ENCODE results near the gene PKD1L1.
"Not testable (repeated sequence)": the region's sequence is repeated elsewhere in the genome, so short reads cannot be mapped to it uniquely, and the experiment has no call there.

The PKD1L1 gene

GRCh38 chr7:47762746-47763062, 185.6 kb downstream of the PKD1L1 start:
- Histone ChIP-seq H3K36me3 (ENCODE audit: control insufficient read depth, low read depth, low read length) (no peaks in the 10 kb centered on the region), H3K9ac (ENCODE audit: low read length) (no peak overlapping the region), H3K4me1 (ENCODE audit: control insufficient read depth, low read depth, low read length) (no peaks in the 10 kb centered on the region), H3K27ac (ENCODE audit: low read length) (no peak overlapping the region), H3K27me3 (ENCODE audit: control insufficient read depth, insufficient read depth, low read length) (no peaks in the 10 kb centered on the region), H3K4me3 (ENCODE audit: low read length) (no peak overlapping the region), H3K9me3 (ENCODE audit: control insufficient read depth, low read depth, low read length) (no peaks in the 10 kb centered on the region)

- no peaks in the 10 kb centered on the region for H3K36me3 ChIP-seq (ENCODE audit: control insufficient read depth, low read depth, low read length)
- H3K27ac ChIP-seq (ENCODE audit: low read length) = no peak overlapping the region
- no peaks in the 10 kb centered on the region for H3K4me1 ChIP-seq (ENCODE audit: control insufficient read depth, low read depth, low read length)
- no peak overlapping the region for H3K9ac ChIP-seq (ENCODE audit: low read length)
- H3K27me3 ChIP-seq (ENCODE audit: control insufficient read depth, insufficient read depth, low read length) = no peaks in the 10 kb centered on the region
- H3K9me3 ChIP-seq (ENCODE audit: control insufficient read depth, low read depth, low read length) = no peaks in the 10 kb centered on the region
- no peak overlapping the region for H3K4me3 ChIP-seq (ENCODE audit: low read length)
Measured at GRCh38 chr7:47762207-47762606, 186.1 kb downstream of the PKD1L1 start.

- Histone ChIP-seq H3K36me3 (ENCODE audit: control insufficient read depth, low read depth, low read length) (no peaks in the 10 kb centered on the region), H3K4me3 (ENCODE audit: low read length) (no peak overlapping the region), H3K27ac (ENCODE audit: low read length) (no peak overlapping the region), H3K27me3 (ENCODE audit: control insufficient read depth, insufficient read depth, low read length) (no peaks in the 10 kb centered on the region), H3K9ac (ENCODE audit: low read length) (no peak overlapping the region), H3K9me3 (ENCODE audit: control insufficient read depth, low read depth, low read length) (no peaks in the 10 kb centered on the region), H3K4me1 (ENCODE audit: control insufficient read depth, low read depth, low read length) (no peaks in the 10 kb centered on the region)
Measured at GRCh38 chr7:47759056-47759706, 189.1 kb downstream of the PKD1L1 start.

DNA sequence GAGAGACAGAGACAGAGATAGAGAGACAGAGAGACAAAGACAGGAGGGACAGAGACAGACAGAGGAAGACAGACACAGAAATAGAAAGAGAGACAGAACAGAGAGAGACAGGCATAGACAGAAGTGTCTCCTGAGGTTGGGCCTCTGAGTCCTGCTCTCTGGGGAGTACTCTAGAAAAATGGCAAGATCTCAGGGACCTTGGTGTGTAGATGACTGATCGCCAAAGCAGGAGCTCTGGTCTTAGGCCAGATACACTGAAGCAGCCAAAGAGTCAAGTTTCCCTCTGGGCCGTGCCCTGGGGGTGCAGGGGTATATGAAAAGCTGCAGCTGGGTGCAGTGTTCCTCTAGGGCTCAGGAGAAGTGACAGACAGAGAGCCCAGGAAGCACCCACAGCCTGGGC, 189.7 kb downstream of the PKD1L1 start:
- Histone ChIP-seq H3K36me3 (ENCODE audit: control insufficient read depth, low read depth, low read length) (no peaks in the 10 kb centered on the region), H3K27ac (ENCODE audit: low read length) (no peak overlapping the region), H3K9ac (ENCODE audit: low read length) (no peak overlapping the region)

GRCh38 chr7:47757921-47758411, 190.3 kb downstream of the PKD1L1 start:
- no peak overlapping the region for H3K4me3 ChIP-seq (ENCODE audit: low read length)
- no peaks in the 10 kb centered on the region for H3K4me1 ChIP-seq (ENCODE audit: control insufficient read depth, low read depth, low read length)
- no peak overlapping the region for H3K9ac ChIP-seq (ENCODE audit: low read length)
- H3K27me3 ChIP-seq (ENCODE audit: control insufficient read depth, insufficient read depth, low read length) = no peaks in the 10 kb centered on the region
- no peaks in the 10 kb centered on the region for H3K36me3 ChIP-seq (ENCODE audit: control insufficient read depth, low read depth, low read length)
- H3K27ac ChIP-seq (ENCODE audit: low read length) = no peak overlapping the region
- H3K9me3 ChIP-seq (ENCODE audit: control insufficient read depth, low read depth, low read length) = no peaks in the 10 kb centered on the region

More for the DNA sequence above, 189.7 kb downstream of the PKD1L1 start:
- Histone ChIP-seq H3K27me3 (ENCODE audit: control insufficient read depth, insufficient read depth, low read length) (no peaks in the 10 kb centered on the region), H3K9me3 (ENCODE audit: control insufficient read depth, low read depth, low read length) (no peaks in the 10 kb centered on the region), H3K4me3 (ENCODE audit: low read length) (no peak overlapping the region), H3K4me1 (ENCODE audit: control insufficient read depth, low read depth, low read length) (no peaks in the 10 kb centered on the region)

DNA sequence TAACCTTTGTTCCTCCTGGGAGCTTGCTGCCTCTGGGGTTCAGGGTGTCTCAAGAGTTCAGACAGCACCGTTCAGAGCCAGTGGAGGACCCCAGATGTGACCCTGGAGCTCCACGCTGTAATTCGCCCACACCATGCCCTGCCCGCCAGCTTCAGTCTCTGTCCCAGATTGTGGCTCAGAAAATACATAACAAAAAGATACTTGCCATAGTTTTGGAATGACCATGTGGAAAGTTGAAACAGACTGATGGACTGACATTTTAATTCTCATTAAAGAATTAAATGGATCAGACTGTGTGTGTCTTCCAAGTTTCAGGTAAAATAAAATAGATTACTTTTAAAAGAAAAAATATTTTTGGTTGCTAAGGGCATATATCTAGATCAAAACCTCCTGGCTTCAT, 191.6 kb downstream of the PKD1L1 start:
- Histone ChIP-seq H3K36me3 (ENCODE audit: control insufficient read depth, low read depth, low read length) (no peaks in the 10 kb centered on the region), H3K9ac (ENCODE audit: low read length) (no peak overlapping the region), H3K4me3 (ENCODE audit: low read length) (no peak overlapping the region), H3K4me1 (ENCODE audit: control insufficient read depth, low read depth, low read length) (no peaks in the 10 kb centered on the region), H3K9me3 (ENCODE audit: control insufficient read depth, low read depth, low read length) (no peaks in the 10 kb centered on the region), H3K27ac (ENCODE audit: low read length) (no peak overlapping the region), H3K27me3 (ENCODE audit: control insufficient read depth, insufficient read depth, low read length) (no peaks in the 10 kb centered on the region)

DNA sequence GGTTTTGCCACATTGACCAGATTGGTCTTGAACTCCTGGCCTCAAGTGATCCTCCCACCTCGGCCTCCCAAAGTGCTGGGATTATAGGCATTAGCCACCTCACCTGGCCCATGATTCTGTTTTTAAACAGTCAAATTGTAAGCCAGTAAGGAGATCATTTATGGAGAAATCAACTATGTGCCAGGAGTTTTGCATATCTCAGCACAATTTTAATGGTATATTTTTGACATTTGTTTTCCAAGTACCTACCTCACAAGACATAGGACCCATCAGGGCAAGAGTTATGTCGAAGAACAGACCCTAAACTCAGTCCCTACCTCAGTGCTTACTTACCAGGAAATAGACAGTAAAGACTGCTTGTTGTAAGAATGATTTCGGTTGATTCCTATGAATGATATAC, 193.0 kb downstream of the PKD1L1 start:
- H3K4me3 ChIP-seq (ENCODE audit: low read length) = no peak overlapping the region
- H3K27ac ChIP-seq (ENCODE audit: low read length) = no peak overlapping the region
- H3K9ac ChIP-seq (ENCODE audit: low read length) = no peak overlapping the region
- no peaks in the 10 kb centered on the region for H3K4me1 ChIP-seq (ENCODE audit: control insufficient read depth, low read depth, low read length)
- no peaks in the 10 kb centered on the region for H3K9me3 ChIP-seq (ENCODE audit: control insufficient read depth, low read depth, low read length)
- no peaks in the 10 kb centered on the region for H3K36me3 ChIP-seq (ENCODE audit: control insufficient read depth, low read depth, low read length)
- no peaks in the 10 kb centered on the region for H3K27me3 ChIP-seq (ENCODE audit: control insufficient read depth, insufficient read depth, low read length)

DNA sequence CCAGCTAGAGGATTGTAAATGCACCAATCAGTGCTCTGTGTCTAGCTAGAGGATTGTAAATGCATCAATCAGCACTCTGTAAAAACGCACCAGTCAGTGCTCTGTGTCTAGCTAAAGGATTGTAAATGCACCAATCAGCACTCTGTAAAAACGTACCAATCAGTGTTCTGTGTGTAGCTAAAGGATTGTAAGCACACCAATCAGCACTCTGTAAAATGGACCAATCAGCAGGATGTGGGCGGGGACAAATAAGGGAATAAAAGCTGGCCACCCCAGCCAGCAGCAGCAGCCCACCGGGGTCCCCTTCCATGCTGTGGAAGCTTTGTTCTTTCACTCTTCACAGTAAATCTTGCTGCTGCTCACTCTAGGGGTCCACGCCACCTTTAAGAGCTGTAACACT, 196.5 kb downstream of the PKD1L1 start:
- not testable (repeated sequence) for H3K4me3 ChIP-seq (ENCODE audit: low read length); H3K27ac ChIP-seq (ENCODE audit: low read length); H3K36me3 ChIP-seq (ENCODE audit: control insufficient read depth, low read depth, low read length); H3K27me3 ChIP-seq (ENCODE audit: control insufficient read depth, insufficient read depth, low read length); H3K9ac ChIP-seq (ENCODE audit: low read length); H3K4me1 ChIP-seq (ENCODE audit: control insufficient read depth, low read depth, low read length); H3K9me3 ChIP-seq (ENCODE audit: control insufficient read depth, low read depth, low read length)

- no peak overlapping the region for H3K9ac ChIP-seq (ENCODE audit: low read length)
- H3K9me3 ChIP-seq (ENCODE audit: control insufficient read depth, low read depth, low read length) = no peaks in the 10 kb centered on the region
Measured at GRCh38 chr7:47751043-47751442, 197.2 kb downstream of the PKD1L1 start.

DNA sequence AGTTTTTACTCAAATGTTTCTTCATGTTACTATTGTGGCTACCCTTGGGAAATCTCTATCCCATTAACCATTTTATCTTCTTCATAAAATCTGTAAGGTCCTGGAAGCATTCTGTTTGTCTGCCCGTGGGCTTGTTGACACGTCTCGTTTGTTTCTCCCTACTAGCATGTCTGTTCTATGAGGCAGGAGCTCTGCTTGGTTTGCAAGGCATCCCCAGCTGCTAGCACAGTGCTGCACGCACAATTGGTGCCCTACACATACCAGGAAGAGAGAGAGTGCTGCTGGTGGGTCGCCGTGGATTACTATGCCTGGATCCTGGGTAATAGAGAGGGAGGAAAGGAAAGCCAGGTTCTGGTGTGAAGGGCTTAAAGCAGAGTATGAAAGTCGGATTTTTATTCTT, 200.2 kb downstream of the PKD1L1 start:
- Histone ChIP-seq H3K27me3 (ENCODE audit: control insufficient read depth, insufficient read depth, low read length) (no peaks in the 10 kb centered on the region), H3K4me1 (ENCODE audit: control insufficient read depth, low read depth, low read length) (no peaks in the 10 kb centered on the region), H3K27ac (ENCODE audit: low read length) (no peak overlapping the region), H3K9me3 (ENCODE audit: control insufficient read depth, low read depth, low read length) (no peaks in the 10 kb centered on the region), H3K9ac (ENCODE audit: low read length) (no peak overlapping the region), H3K4me3 (ENCODE audit: low read length) (no peak overlapping the region), H3K36me3 (ENCODE audit: control insufficient read depth, low read depth, low read length) (no peaks in the 10 kb centered on the region)

More at GRCh38 chr7:47751043-47751442, 197.2 kb downstream of the PKD1L1 start:
- no peak overlapping the region for H3K4me3 ChIP-seq (ENCODE audit: low read length)
- no peak overlapping the region for H3K27ac ChIP-seq (ENCODE audit: low read length)
- H3K36me3 ChIP-seq (ENCODE audit: control insufficient read depth, low read depth, low read length) = no peaks in the 10 kb centered on the region
- H3K27me3 ChIP-seq (ENCODE audit: control insufficient read depth, insufficient read depth, low read length) = no peaks in the 10 kb centered on the region
- no peaks in the 10 kb centered on the region for H3K4me1 ChIP-seq (ENCODE audit: control insufficient read depth, low read depth, low read length)

- no peaks in the 10 kb centered on the region for H3K9me3 ChIP-seq (ENCODE audit: control insufficient read depth, low read depth, low read length)
- H3K36me3 ChIP-seq (ENCODE audit: control insufficient read depth, low read depth, low read length) = no peaks in the 10 kb centered on the region
- H3K27ac ChIP-seq (ENCODE audit: low read length) = no peak overlapping the region
- no peaks in the 10 kb centered on the region for H3K27me3 ChIP-seq (ENCODE audit: control insufficient read depth, insufficient read depth, low read length)
- no peak overlapping the region for H3K9ac ChIP-seq (ENCODE audit: low read length)
- H3K4me1 ChIP-seq (ENCODE audit: control insufficient read depth, low read depth, low read length) = no peaks in the 10 kb centered on the region
- no peak overlapping the region for H3K4me3 ChIP-seq (ENCODE audit: low read length)
Measured at GRCh38 chr7:47747160-47747559, 201.1 kb downstream of the PKD1L1 start.

- H3K4me1 ChIP-seq (ENCODE audit: control insufficient read depth, low read depth, low read length) = no peaks in the 10 kb centered on the region
- H3K27me3 ChIP-seq (ENCODE audit: control insufficient read depth, insufficient read depth, low read length) = no peaks in the 10 kb centered on the region
- no peaks in the 10 kb centered on the region for H3K36me3 ChIP-seq (ENCODE audit: control insufficient read depth, low read depth, low read length)
- no peaks in the 10 kb centered on the region for H3K9me3 ChIP-seq (ENCODE audit: control insufficient read depth, low read depth, low read length)
- H3K27ac ChIP-seq (ENCODE audit: low read length) = no peak overlapping the region
- no peak overlapping the region for H3K9ac ChIP-seq (ENCODE audit: low read length)
- H3K4me3 ChIP-seq (ENCODE audit: low read length) = no peak overlapping the region
Measured at GRCh38 chr7:47746468-47746867, 201.8 kb downstream of the PKD1L1 start.
